HG02623 (cell line): ENCODE measurements around the gene CGGBP1.
"Not testable (repeated sequence)": the region's sequence is repeated elsewhere in the genome, so short reads cannot be mapped to it uniquely, and the experiment has no call there.

Experiments
- ATAC-seq: cut with Tn5 transposase; IDR thresholded peaks from one replicate; pipeline ENCODE4 v1.9.1; 2021; ENCODE audit warnings: moderate library complexity; ENCODE audit not compliant: unreplicated experiment

CGGBP1 gene

DNA sequence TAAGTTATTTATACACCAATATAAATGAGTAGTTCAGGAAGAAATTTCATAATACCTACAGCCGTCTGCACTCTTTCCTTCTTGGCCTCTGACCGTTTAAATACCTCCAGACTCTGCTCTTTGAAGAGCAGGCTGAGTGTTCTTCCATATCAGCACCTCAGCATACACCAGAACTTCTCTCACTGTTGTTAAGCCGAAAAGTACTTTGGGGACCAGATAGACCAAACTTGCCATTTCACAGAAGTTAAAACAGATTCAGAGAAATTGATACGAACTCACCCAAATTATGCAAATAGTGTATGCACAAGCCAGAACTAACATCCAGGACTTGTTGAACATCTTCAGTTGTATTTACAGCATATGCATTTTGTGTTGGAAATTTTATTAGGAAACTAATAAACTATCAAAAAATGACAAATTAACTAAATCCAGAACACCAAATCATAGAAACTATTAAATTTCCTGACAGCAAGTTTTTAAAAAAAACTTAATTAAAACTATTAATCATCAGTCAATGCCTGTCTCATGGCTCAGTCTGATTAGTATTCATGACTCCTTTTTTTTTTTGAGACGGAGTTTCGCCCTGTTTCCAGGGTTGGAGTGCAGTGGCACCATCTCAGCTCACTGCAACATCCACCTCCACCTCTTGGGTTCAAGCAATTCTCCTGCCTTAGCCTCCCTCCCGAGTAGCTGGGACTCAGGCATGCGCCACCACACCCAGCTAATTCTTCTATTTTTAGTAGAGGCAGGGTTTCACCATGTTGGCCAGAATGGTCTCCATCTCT, 24.1 kb downstream of the CGGBP1 start:
- no peak for ATAC-seq

- no peak for ATAC-seq
Measured at GRCh38 chr3:88033808-88034207, 25.0 kb downstream of the CGGBP1 start.

GRCh38 chr3:88033079-88033478, 25.7 kb downstream of the CGGBP1 start:
- ATAC-seq = no peak

GRCh38 chr3:88032245-88032644, 26.6 kb downstream of the CGGBP1 start:
- ATAC-seq = no peak

DNA sequence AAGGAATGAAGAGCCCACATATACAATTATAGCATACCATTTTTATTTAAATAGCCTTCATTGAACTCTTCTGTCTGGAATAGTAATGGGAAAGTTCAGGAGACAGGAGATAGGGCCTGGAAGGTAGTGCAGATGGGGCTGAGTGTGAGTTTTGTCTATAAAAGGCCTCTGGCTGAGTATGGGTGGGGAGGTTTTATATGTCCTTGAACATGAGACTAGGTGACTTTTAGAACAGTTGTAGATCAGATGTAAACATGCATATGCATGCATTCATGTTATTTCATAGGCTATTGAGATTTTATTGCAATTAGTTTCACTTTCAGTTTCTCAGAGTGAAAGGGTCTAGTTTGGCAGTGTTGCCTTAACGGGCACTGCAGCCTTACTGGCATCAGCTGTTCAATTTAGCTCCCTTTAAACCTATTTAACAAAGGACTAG, 27.1 kb downstream of the CGGBP1 start:
- peak; percentile 86 for ATAC-seq

- ATAC-seq = no peak
Measured at GRCh38 chr3:88030210-88030609, 28.6 kb downstream of the CGGBP1 start.

DNA sequence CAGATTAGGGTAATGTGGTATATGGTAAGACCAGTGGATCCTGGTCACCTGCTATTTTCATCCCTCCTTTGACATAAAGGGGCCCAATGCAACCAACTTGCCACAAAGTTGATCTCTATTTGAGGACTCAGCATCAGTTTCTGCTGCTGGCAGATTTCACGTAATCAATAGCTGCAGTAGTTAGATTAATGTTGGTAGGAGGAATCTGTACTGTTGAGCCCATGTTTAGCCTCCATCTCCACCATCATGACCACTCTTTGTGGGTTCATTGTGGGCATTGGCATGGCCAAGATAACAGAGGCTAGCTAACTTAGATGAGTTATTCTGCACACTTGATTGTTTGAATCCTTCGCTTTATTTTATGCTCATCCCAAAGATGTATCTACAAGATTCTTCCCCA, 29.9 kb downstream of the CGGBP1 start:
- ATAC-seq = no peak

- no peak for ATAC-seq
Measured at GRCh38 chr3:88025001-88025552, 33.7 kb downstream of the CGGBP1 start.

- peak; percentile 95 for ATAC-seq
Measured at GRCh38 chr3:88019024-88019423, 39.8 kb downstream of the CGGBP1 start.

- ATAC-seq = not testable (repeated sequence)
Measured at GRCh38 chr3:88015656-88016055, 43.1 kb downstream of the CGGBP1 start.

- ATAC-seq = no peak
Measured at GRCh38 chr3:88013592-88013991, 45.2 kb downstream of the CGGBP1 start.

DNA sequence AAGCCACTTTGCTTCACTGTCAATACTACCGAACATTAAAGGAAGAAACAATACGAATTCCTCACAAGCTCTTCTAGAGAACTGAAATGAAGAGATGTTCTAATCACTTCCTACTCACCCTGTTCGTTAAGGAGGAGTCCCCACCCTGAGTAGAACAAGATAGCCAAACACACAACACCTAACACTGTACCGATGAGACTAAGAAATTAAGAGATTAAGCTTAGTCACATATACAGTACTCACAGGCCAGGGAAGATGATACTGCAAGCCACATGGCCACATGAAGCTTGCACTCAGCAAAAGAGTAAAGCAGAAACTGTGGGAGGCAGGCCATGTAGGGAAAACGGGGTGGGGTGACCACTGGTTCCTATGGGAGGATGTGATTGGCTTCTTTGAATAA, 48.0 kb downstream of the CGGBP1 start:
- ATAC-seq = no peak

GRCh38 chr3:88009066-88009465, 49.7 kb downstream of the CGGBP1 start:
- ATAC-seq = no peak

DNA sequence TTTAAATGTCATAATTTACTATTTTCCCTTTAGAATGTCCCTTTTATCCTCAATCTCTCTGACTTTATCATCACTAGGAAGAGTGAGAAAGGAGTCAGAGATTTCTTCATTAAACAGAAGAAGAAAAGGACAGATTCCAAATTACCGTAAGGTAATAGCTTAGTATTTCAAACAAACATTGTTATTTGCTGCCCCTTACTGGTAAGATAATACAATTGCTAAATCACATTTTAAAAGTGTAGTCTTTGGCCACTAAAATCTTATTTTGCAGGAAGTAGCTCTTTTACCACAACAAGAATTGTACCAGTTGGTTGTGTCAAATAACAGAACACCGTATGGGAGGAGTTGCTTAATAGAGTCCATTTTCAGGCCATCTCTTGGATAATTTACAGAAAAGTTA, 53.7 kb downstream of the CGGBP1 start:
- peak; percentile 47 for ATAC-seq

- ATAC-seq = no peak
Measured at GRCh38 chr3:88003115-88003755, 55.6 kb downstream of the CGGBP1 start.

DNA sequence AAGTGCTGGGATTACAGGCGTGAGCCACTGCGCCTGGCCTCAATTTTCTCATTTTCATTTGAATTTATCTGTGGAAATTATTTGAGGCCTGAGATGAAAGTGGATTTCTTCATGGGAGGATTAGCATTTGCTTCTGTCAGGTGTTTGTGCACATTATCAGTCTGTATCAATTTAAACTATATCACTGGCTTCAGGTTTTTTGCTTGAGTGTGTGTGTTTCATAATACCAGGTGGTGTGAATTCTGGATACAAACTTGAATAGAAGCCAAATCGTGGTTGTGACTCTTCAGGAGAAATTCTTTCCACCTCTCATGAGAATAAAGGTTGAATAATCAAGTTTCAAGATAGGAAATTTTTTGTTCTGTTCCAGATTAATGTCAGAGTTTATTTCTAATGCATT, 56.4 kb downstream of the CGGBP1 start:
- ATAC-seq = no peak
